Sigmoid colon (tissue), 7 donors: ENCODE data around the gene SPDYE2. TPM values are rescaled to one million over a fixed set of nuclear protein-coding genes. Genes with fewer than 3 reads are reported as not detected.
A peak's percentile ranks its signal among the peaks of the same experiment; 100 is the strongest.
"Not testable (repeated sequence)": the region's sequence is repeated elsewhere in the genome, so short reads cannot be mapped to it uniquely, and the experiment has no call there.

ENCODE experiments used
- DNase-seq: peaks from one replicate; pipeline ENCODE4 v3.0.0-alpha.2; 2019
- H3K27ac ChIP-seq, 4 donors: fragments of 200-600 bp; sonication (generic); one replicate each; pipeline ENCODE4 v1.5.1; 2016 to 2019; ENCODE audit warnings: mild to moderate bottlenecking in 1 of 4
- H3K27me3 ChIP-seq, 3 donors: fragments of 200-600 bp; sonication (generic); one replicate each; pipeline ENCODE4 v1.5.1; 2019; ENCODE audit warnings: mild to moderate bottlenecking in 1 of 3
- H3K36me3 ChIP-seq, 4 donors: fragments of 200-600 bp; sonication (generic); one replicate each; pipeline ENCODE4 v1.5.1; 2016 to 2019
- H3K4me1 ChIP-seq, 4 donors: fragments of 200-600 bp; sonication (generic); one replicate each; pipeline ENCODE4 v1.5.1; 2017 to 2019
- H3K4me3 ChIP-seq, 4 donors: fragments of 200-600 bp; sonication (generic); one replicate each; pipeline ENCODE4 v1.5.1; 2017 to 2019; ENCODE audit warnings: mild to moderate bottlenecking in 2 of 4, moderate library complexity in 1 of 4
- H3K9me3 ChIP-seq, 4 donors: fragments of 200-600 bp in 3 of 4; sonication (generic) in 3 of 4; one replicate each; pipeline versions ENCODE4 v1.5.1 to v1.6.1; 2013 to 2019
- WGBS, 2 donors: extraction: QIAGEN DNeasy Blood & Tissue Kit; methylation state at CpG; one replicate each; pipeline ENCODE4 v1.1.7; 2013; 5-methylcytosine and 5-hydroxymethylcytosine counted together
- intact Hi-C: fragments of 100-400 bp; cut with DNase I; formaldehyde crosslinking; loops from one replicate; pipeline ENCODE4 v1.15.1; 2023
- polyA plus RNA-seq, 3 donors: library from polyadenylated mRNA; stranded (reverse); fragments of 200-250 nt; gene quantifications; one replicate each; pipeline ENCODE4 v1.2.3, GENCODE V29; 2013
- total RNA-seq, 4 donors: library from RNA; depleted of rRNA; stranded (reverse); fragments of >200 nt; gene quantifications; one replicate each; pipeline ENCODE4 v1.1.0, GENCODE V29; 2016
- donor health status: healthy with polysubstance abuse.
- donor health status: Bipolar disorder and iron deficiency.
- donor health status: healthy.

Gene SPDYE2
- total and polyA plus RNA-seq, 7 donors, result 0.12 TPM; not detected in 6

DNA sequence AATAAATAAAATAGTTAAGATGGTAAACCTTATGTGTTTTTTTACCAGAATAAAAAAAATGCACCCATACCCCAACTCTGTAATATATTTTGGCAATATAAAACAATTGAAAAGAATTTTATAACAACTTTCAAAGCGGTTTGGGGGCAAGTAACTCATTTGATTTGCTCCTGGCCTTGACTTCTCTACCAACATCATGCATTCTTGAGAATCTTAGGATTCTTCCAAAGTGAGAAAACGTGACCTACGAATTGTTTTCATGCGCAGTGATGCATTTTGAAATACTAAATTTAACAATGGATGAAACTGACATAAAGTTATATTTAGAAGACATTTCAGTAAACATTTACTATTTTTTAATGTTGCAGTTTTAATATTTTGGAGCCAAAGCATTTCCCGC is 30.2 kb upstream of the SPDYE2 start:
- H3K27me3 ChIP-seq, H3K4me3 ChIP-seq, H3K27ac ChIP-seq, H3K4me1 ChIP-seq, H3K9me3 ChIP-seq, H3K36me3 ChIP-seq, intact Hi-C loops, DNase-seq: not testable (repeated sequence)
- 88% methylated on average over 4 of the region's 5 CpGs; no CpG with 5 or more reads in 1 of the 2 donors for WGBS, 2 donors

DNA sequence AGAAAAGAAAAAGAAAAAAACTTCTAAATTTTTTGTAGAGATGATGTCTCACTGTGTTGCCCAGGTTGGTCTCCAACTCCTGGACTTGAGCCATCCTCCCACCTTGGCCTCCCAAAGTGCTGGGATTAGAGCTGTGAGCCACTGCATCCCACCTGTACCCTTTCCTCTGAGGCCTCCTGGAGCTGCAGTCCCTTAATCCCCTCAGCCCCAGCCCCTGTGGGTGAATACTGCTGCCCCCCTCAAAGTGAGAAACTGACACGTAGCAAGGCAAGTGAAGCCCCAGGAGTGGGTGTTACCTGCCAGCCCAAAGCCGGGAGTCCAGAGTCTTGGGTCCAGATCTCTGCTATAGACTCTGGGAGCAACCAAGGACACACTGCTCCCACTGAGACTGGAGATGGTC is 26.2 kb upstream of the SPDYE2 start:
- peak; percentile 47 for DNase-seq
- H3K36me3 ChIP-seq, intact Hi-C loops, H3K9me3 ChIP-seq, H3K27ac ChIP-seq, H3K4me1 ChIP-seq, H3K27me3 ChIP-seq, H3K4me3 ChIP-seq: not testable (repeated sequence)
- 48 to 53% methylated on average over 1 of the region's 2 CpGs for WGBS, 2 donors

DNA sequence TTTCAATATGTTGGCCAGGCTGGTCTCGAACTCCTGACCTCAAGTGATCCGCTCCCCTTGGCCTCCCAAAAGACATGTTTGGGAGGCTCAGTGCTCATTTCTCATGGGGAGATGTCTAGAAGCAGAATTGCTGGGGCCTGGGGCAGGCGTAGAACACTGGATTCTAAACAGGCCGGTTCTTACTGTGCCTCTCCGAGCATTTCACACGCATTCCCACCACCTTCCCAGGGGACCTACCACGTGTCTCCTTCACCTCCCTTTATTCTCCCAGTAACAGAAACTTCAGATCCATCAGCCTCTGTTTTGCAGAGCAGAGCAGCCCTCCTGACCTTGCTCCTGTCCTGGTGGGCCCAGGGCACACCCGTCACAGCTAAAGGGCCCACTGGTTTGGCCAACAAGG is 23.8 kb upstream of the SPDYE2 start:
- 76 to 86% methylated on average over 1 of the region's 8 CpGs for WGBS, 2 donors
- DNase-seq, H3K27me3 ChIP-seq, H3K9me3 ChIP-seq, H3K4me1 ChIP-seq, intact Hi-C loops, H3K36me3 ChIP-seq, H3K27ac ChIP-seq, H3K4me3 ChIP-seq: not testable (repeated sequence)

DNA sequence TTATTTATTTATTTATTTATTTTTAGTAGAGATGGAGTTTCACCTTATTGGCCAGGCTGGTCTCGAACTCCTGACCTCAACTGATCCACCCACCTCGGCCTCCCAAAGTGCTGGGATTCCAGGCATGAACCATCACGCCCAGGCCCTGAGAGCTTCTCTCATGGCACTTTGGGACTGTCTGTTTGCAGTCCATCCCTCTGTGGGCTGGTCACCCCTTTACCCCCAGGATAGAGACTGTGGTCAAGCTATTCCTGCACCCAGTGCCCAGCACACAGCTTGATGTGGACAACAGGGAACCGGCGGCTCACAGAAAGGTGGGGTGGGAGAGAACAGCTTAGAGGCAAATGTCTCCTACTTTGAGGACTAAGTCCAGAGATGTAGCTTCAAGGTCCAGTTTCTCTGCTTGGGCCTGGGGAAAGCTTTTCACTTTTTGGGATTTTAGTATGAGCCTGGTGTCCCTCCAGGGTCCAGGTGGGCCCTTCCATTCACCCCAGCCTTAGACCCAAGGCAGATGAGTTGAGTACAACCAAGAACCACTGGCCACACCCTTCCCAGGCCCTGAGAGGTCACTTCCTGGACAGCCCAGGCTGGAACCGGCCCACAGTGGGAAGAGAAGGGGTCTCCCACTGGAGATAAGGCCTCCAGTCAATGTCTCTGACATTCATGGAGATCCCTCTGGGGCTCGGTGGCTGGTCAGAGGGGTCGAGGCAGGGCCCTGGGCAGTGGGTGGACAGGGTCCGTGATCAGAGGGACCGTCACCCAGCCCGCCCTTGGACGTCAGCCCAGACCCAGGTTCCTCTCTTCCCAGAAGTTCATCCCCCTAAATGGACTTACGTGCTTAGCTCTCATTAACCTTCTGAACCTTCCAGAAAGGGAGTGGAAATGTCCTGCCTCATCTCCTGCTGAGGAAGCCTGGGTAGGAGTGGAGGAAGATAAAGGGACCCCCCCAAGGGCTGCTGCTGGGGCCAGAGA is 22.9 kb upstream of the SPDYE2 start:
- DNase-seq, intact Hi-C loops, H3K27me3 ChIP-seq, H3K9me3 ChIP-seq, H3K36me3 ChIP-seq, H3K4me1 ChIP-seq, H3K4me3 ChIP-seq, H3K27ac ChIP-seq: not testable (repeated sequence)
- WGBS, 2 donors, result 92 to 95% methylated on average over 3 to 4 of the region's 13 CpGs

DNA sequence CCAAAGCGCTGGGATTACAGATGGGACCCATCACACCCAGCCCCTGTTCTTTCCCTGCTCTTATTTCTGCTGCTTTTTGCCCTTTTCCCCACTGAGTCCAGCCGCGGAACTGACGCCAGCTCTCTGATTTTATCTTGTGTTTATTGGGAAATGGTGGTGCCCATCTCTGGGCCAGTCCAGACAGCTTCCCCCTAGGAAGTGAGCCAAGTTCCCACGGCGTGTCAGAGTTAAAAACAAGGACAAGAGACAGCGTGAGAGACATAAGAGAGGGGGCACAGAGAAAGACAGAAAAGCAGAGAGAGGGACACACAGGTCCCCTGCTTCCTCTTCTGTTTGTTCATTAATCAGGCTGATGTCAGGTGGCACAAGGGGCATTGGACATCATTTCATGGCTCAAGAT is 19.4 kb upstream of the SPDYE2 start:
- H3K36me3 ChIP-seq, intact Hi-C loops, H3K27me3 ChIP-seq, H3K4me3 ChIP-seq, DNase-seq, H3K9me3 ChIP-seq, H3K4me1 ChIP-seq, H3K27ac ChIP-seq: not testable (repeated sequence)
- WGBS, 2 donors, result no CpG with 5 or more reads among the region's 7 CpGs

DNA sequence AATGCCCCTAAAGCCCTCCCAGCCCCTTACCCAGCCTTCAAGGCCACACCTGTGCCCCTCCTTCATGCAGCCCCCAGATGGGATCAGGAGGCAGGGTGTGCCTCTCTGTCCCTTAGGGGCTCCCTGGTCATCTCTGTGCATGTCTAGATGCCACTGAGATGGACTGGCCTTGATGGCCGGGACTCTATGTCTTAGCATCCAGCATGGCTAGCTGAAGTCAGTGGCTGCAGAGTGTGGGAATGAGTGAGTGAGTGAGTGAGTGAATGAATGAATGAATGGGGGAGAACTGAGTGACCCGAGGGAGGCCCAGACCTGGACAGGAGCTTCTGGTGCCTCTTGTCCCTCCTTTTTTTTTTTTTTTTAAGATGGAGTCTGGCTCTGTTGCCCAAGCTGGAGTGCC is 18.9 kb upstream of the SPDYE2 start:
- H3K4me1 ChIP-seq, H3K4me3 ChIP-seq, intact Hi-C loops, DNase-seq, H3K27ac ChIP-seq, H3K9me3 ChIP-seq, H3K36me3 ChIP-seq, H3K27me3 ChIP-seq: not testable (repeated sequence)
- 94 to 98% methylated on average over 2 of the region's 2 CpGs for WGBS, 2 donors

DNA sequence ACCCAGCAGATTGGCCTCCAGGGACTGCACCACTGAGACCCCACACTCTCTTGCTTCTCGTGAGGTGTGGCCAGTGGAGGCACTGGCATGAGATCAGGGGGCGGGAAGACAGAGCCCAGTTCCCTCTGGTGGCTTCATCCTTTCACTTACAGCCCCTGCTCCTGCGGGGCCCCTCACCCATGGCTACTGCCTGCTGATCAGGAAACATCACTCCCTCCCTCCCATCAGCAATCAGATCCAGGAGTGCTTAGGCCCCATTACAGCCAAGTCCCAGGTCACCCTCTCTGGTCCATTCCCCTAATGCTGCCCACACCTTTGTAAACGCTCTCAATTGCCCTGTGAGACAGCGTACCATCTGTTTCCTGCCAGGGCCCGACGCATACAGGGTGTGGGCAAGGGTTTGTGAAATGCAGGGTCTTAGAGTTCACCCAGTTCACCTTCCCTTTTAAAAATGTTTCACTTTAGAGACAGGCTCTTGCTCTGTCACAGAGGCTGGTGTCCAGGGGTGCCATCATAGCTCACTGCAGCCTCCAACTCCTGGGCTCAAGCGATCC is 15.9 kb upstream of the SPDYE2 start:
- WGBS, 2 donors, result 54 to 71% methylated on average over 4 of the region's 8 CpGs

DNA sequence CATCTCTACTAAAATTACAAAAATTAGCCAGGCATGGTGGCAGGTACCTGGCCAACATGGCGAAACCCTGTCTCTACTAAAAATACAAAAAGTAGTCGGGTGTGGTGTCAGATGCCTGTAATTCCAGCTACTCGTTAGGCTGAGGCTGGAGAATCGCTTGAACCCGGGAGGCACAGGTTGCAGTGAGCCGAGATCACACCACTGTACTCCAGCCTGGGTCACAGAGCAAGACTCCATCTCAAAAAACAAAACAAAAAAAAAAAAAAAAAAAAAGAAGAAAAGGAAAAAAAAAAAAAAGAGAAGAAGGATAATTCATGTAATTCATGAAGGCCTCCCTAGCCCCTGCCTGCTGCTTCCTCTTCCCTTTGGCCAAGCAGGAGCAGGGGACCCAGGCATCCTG is 10.4 kb upstream of the SPDYE2 start:
- 95 to 97% methylated on average over 4 of the region's 6 CpGs for WGBS, 2 donors
- H3K4me3 ChIP-seq, intact Hi-C loops, H3K9me3 ChIP-seq, H3K36me3 ChIP-seq, DNase-seq, H3K27ac ChIP-seq, H3K27me3 ChIP-seq, H3K4me1 ChIP-seq: not testable (repeated sequence)

More for the DNA sequence above, 15.9 kb upstream of the SPDYE2 start:
- H3K4me3 ChIP-seq, H3K27ac ChIP-seq, intact Hi-C loops, H3K36me3 ChIP-seq, DNase-seq, H3K27me3 ChIP-seq, H3K9me3 ChIP-seq, H3K4me1 ChIP-seq: not testable (repeated sequence)

DNA sequence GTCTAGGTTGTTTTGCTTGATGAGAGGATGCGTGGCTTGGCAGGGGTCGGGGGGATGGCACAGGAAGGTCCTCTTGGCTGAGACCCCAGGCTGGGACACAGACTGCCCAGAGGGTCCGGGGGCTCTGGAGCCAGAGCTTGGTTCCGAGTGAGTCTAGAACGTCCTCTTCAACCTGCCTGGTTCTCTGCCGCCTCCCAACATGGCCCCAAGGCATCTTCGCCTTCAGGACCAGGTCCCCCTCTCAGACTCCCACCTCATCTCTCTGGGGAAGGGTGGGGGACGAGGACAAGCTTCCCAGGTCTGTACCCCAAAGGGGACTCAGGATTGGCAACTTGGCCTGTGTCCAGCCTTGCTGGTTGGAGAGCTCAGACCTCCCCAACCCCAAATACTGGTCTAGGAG is 8.9 kb upstream of the SPDYE2 start:
- peak; percentile 42 for DNase-seq
- H3K27ac ChIP-seq, H3K9me3 ChIP-seq, H3K4me3 ChIP-seq, H3K27me3 ChIP-seq, intact Hi-C loops, H3K36me3 ChIP-seq, H3K4me1 ChIP-seq: not testable (repeated sequence)
- 100% methylated on average over 4 of the region's 8 CpGs for WGBS, 2 donors

DNA sequence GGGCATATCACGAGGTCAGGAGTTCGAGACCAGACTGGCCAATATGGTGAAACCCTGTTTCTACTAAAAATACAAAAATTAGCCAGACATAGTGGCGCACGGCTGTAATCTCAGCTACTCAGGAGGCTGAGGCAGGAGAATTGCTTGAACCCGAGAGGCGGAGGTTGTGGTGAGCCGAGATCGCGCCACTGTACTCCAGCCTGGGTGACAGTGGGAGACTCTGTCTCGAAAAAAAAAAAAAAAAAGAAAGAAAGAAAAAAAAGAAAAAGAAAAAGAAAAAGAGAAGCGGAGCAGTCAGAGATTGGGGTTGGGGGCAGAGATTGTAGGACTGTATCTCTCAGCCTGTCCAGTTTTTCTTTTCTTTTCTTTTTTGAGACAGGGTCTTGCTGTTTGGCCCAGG is 8.3 kb upstream of the SPDYE2 start:
- H3K4me3 ChIP-seq, H3K27ac ChIP-seq, H3K27me3 ChIP-seq, H3K4me1 ChIP-seq, intact Hi-C loops, H3K36me3 ChIP-seq, H3K9me3 ChIP-seq: not testable (repeated sequence)
- peak; percentile 40 for DNase-seq
- WGBS, 2 donors, result 90 to 95% methylated on average over 7 of the region's 11 CpGs

DNA sequence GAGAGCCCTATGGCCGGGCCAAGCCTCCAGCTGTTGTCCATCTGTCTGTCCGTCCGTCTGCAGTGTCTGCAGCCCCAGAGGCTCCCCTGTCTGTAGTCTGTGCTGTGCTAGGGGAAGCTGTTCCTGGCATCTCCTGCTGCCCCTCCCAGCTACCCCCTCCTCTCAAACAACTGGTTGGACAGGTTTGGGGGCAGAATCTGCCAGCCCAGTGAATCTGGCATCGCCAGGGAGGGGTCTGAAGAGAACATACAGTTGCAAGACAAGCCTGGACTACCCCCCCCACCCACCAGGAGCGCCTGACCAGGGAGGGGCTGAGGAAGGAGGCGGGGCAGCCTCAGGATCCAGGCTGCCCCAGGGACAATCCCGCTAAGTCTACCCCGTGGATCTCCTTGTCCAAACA is 7.4 kb upstream of the SPDYE2 start, which contains the start of gene UPK3BL2:
Gene UPK3BL2 (minus strand): TSS at position 101 of the 400 bp plus-strand sequence. CDS start 60 bp downstream, at position 41.
- H3K27me3 ChIP-seq, H3K4me3 ChIP-seq, H3K36me3 ChIP-seq, H3K4me1 ChIP-seq, intact Hi-C loops, H3K27ac ChIP-seq, H3K9me3 ChIP-seq, DNase-seq: not testable (repeated sequence)
- no CpG with 5 or more reads among the region's 8 CpGs for whole genome bisulfite sequencing, 2 donors

DNA sequence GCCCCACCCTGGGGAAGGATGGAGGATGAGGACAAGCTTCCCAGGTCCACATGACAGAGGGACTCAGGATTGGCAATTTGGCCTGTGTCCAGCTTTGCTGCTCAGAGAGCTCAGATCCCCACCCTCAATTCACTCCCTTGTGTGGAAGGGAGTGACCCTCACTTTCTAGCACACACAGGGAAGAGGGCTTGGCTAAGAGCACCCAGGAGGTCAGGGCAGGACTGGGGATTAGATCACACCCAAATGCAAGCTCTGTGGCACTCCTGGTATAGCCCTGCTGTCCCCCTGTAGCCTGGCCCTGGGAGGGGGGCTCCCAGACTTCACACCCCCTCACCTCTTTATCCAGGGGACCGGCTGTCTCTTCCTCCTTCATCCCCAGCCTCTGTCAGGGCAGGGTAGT is 6.7 kb upstream of the SPDYE2 start:
- H3K27me3 ChIP-seq, DNase-seq, H3K27ac ChIP-seq, intact Hi-C loops, H3K4me1 ChIP-seq, H3K4me3 ChIP-seq, H3K9me3 ChIP-seq, H3K36me3 ChIP-seq: not testable (repeated sequence)
- no CpG with 5 or more reads among the region's 1 CpG for WGBS, 2 donors

DNA sequence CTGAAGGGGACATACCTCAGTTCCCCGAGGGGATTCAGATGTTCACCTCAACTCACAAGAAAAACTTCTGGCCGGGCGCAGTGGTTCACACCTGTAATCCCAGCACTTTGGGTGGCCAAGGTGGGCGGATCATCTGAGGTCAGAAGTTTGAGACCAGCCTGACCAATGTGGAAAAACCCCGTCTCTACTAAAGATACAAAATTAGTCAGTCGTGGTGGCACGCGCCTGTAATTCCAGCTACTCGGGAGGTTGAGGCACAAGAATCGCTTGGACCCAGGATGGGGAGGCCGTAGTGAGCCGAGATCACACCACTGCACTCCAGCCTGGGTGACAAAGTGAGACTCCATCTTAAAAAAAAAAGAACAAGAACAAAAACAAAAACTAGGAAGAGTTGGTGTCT is 5.7 kb upstream of the SPDYE2 start:
- 94 to 96% methylated on average over 8 of the region's 12 CpGs for WGBS, 2 donors
- H3K36me3 ChIP-seq, H3K4me1 ChIP-seq, H3K4me3 ChIP-seq, H3K9me3 ChIP-seq, DNase-seq, H3K27ac ChIP-seq, intact Hi-C loops, H3K27me3 ChIP-seq: not testable (repeated sequence)
